Measurements from ENCODE around the gene MGAT5.

Gene MGAT5

DNA sequence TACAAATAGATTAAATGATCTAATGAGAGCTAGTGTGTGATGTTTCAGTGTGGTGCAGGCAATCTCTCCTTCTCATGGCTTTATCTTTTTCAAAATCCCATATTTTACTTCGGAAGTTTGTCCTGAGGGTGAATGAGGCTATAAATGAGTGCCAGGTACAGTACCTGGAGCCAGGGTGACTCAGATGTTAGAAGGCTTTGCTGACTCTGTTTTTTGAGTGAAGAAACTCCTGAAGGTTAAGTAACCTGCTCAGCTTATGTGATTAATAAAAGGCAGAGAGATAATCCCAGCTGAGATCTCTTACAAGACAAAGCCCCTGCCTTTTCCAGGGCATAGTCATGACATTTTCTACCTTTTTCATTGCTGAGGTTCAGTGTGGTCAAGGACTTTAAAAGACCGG lies 52.6 kb downstream of the MGAT5 start:
- Histone ChIP-seq H3K4me2 (no peak overlapping the region), H3K9ac (no peak overlapping the region), H3K27me3 (ENCODE audit: insufficient read depth, low read depth) (no peaks in the 10 kb centered on the region), H3K4me3 (IDR thresholded peaks at IDR 0.05; ENCODE audit: insufficient read depth, low read depth, low read length) (no peak overlapping the region), H3K27ac (no peak overlapping the region), H3K36me3 (ENCODE audit: insufficient read depth) (no peaks in the 10 kb centered on the region), H3K79me2 (ENCODE audit: insufficient read depth, low read depth) (no peaks in the 10 kb centered on the region; the same call in 1 of the 2 replicates), H2AFZ (ENCODE audit: low read depth) (no peak overlapping the region), H3K4me1 (ENCODE audit: low read depth, poor library complexity, severe bottlenecking) (no peaks in the 10 kb centered on the region), H4K20me1 (ENCODE audit: insufficient read depth) (no peaks in the 10 kb centered on the region)
- TF ChIP-seq, protein P1, sequence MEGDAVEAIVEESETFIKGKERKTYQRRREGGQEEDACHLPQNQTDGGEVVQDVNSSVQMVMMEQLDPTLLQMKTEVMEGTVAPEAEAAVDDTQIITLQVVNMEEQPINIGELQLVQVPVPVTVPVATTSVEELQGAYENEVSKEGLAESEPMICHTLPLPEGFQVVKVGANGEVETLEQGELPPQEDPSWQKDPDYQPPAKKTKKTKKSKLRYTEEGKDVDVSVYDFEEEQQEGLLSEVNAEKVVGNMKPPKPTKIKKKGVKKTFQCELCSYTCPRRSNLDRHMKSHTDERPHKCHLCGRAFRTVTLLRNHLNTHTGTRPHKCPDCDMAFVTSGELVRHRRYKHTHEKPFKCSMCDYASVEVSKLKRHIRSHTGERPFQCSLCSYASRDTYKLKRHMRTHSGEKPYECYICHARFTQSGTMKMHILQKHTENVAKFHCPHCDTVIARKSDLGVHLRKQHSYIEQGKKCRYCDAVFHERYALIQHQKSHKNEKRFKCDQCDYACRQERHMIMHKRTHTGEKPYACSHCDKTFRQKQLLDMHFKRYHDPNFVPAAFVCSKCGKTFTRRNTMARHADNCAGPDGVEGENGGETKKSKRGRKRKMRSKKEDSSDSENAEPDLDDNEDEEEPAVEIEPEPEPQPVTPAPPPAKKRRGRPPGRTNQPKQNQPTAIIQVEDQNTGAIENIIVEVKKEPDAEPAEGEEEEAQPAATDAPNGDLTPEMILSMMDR (conservative IDR thresholded peaks at IDR 0.05; ENCODE audit: low read depth, low read length), result no peak

DNA sequence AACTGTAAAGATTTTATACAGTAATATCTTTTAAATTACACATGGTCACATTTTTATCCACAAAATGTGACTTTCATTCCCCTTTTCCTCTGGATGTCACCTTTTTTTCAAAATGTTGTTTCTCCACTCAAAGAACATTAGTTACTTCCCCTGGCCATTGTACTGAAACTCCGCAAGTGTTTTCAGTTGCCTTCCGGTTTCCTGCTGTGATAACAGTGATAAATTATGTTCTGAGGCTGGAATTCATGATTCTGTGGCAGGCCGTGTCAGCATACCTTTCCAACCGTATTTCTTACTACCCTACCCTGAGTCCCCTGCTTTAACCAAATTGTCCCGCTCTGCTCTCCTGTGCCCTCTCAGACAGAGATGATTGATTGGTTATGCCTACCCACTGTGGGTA lies 53.5 kb downstream of the MGAT5 start:
- Histone ChIP-seq H3K9ac (no peak overlapping the region), H3K4me3 (IDR thresholded peaks at IDR 0.05; ENCODE audit: insufficient read depth, low read depth, low read length) (no peak overlapping the region), H3K4me2 (no peak overlapping the region), H4K20me1 (ENCODE audit: insufficient read depth) (no peaks in the 10 kb centered on the region), H3K27ac (no peak overlapping the region), H3K36me3 (ENCODE audit: insufficient read depth) (no peaks in the 10 kb centered on the region), H2AFZ (ENCODE audit: low read depth) (no peak overlapping the region), H3K79me2 (ENCODE audit: insufficient read depth, low read depth) (no peaks in the 10 kb centered on the region; the same call in 1 of the 2 replicates), H3K27me3 (ENCODE audit: insufficient read depth, low read depth) (no peaks in the 10 kb centered on the region), H3K4me1 (ENCODE audit: low read depth, poor library complexity, severe bottlenecking) (no peaks in the 10 kb centered on the region)
- TF ChIP-seq, protein P1 (conservative IDR thresholded peaks at IDR 0.05; ENCODE audit: low read depth, low read length), result no peak

DNA sequence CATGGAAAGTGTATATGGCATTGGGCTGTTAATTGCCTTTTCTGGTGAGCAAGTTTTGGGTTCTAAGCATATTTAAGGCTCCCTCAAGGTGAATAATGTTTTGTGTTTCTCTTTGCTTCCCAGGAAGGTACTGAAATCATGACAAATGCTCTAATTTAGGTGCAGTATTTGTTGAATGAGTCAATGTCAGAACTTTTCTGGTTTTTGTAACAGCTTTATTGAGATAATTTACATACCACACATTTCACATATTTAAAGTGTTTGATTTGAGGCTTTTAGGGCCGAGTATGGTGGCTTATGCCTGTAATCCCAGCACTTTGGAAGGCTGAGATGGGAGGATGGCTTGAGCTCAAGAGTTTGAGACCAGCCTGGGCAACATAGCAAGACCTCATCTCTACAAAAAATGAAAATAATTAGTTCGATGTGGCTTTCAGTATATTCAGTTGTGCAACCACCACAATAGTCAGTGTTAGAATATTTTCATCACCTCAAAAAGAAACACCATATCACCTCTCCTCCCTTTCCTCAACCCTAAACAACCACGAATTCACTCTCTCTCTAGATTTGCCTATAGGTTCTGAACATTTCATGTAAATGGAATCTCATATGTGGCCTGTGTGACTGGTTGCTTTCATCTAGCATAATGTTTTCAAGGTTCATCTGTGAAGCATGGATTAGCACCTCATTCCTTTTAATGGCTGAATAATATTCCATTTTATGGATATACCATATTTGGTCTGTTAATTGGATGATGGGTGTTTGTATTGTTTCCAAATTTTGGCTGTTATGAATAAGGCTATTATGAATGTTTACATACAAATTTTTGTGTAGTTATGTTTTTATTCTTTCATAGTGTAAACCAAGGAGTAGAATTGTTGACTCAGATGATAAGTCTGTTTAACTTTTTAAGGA lies 54.9 kb downstream of the MGAT5 start:
- no peak overlapping the region for H3K9ac ChIP-seq
- H3K36me3 ChIP-seq (ENCODE audit: insufficient read depth), result no peaks in the 10 kb centered on the region
- no peaks in the 10 kb centered on the region; the same call in 1 of the 2 replicates for H3K79me2 ChIP-seq (ENCODE audit: insufficient read depth, low read depth)
- H3K4me1 ChIP-seq (ENCODE audit: low read depth, poor library complexity, severe bottlenecking), result peaks cover 4% of the 10 kb centered on the region
- H3K27ac ChIP-seq, result no peak overlapping the region
- H2AFZ ChIP-seq (ENCODE audit: low read depth), result no peak overlapping the region
- no peaks in the 10 kb centered on the region for H4K20me1 ChIP-seq (ENCODE audit: insufficient read depth)
- TF ChIP-seq, protein P1 (conservative IDR thresholded peaks at IDR 0.05; ENCODE audit: low read depth, low read length), result no peak
- H3K27me3 ChIP-seq (ENCODE audit: insufficient read depth, low read depth), result no peaks in the 10 kb centered on the region
- no peak overlapping the region for H3K4me2 ChIP-seq
- no peak overlapping the region for H3K4me3 ChIP-seq (IDR thresholded peaks at IDR 0.05; ENCODE audit: insufficient read depth, low read depth, low read length)

DNA sequence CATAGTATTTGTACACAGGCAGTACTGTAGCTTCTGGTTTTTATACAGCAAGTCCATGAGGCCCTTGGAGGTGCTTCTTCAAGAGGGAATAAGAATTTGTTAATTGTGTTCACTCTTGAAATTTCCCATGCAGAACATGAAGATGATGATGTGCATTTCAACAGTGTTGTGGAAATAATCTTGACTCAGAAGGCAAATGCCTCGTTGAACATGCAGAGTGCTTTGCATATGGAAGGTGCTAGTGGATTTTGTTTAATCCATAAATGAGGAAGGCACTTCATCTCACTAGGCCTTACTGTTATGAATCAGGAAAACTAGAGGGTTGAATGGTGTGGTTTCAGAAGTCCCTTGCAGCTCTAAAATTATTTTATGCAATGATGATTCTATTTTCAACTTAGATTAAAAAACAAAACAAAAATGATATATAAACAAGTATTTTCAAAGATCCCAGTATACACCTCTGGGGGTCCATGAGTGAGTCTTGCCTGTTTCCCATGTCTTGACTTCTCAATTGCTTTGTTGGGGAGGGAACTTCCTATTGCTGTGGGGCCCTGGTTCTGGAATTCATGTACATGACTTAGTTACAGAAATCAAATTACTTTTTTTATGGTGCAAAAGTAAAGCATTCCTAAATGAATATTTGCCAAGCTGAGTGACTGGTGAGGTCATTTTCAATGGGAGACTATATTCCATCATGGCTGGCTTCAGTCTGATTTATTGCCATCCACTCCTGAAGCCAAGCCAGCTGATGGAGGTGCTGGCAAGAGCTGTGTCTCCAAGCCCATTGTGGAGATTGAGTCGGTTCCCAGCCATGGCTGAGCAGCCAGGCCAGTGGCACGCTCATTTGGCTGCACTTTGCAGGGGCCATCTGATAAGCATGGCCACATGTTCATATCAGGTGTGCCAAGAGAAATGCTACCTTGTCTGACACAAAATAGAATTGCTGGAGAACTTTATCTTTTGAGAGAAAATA lies 56.5 kb downstream of the MGAT5 start:
- TF ChIP-seq, protein P1 (conservative IDR thresholded peaks at IDR 0.05; ENCODE audit: low read depth, low read length), result no peak
- no peak overlapping the region for H3K4me3 ChIP-seq (IDR thresholded peaks at IDR 0.05; ENCODE audit: insufficient read depth, low read depth, low read length)
- H3K9ac ChIP-seq, result no peak overlapping the region
- peaks cover 7% of the 10 kb centered on the region for H3K4me1 ChIP-seq (ENCODE audit: low read depth, poor library complexity, severe bottlenecking)
- H3K4me2 ChIP-seq, result no peak overlapping the region
- H3K36me3 ChIP-seq (ENCODE audit: insufficient read depth), result no peaks in the 10 kb centered on the region
- no peaks in the 10 kb centered on the region for H3K27me3 ChIP-seq (ENCODE audit: insufficient read depth, low read depth)
- H3K27ac ChIP-seq, result no peak overlapping the region
- no peaks in the 10 kb centered on the region; the same call in 1 of the 2 replicates for H3K79me2 ChIP-seq (ENCODE audit: insufficient read depth, low read depth)
- no peak overlapping the region for H2AFZ ChIP-seq (ENCODE audit: low read depth)
- no peaks in the 10 kb centered on the region for H4K20me1 ChIP-seq (ENCODE audit: insufficient read depth)
